H1 (cell line): ENCODE measurements around the gene KNDC1. TPM values are rescaled to one million over a fixed set of nuclear protein-coding genes. Genes with fewer than 3 reads are reported as not detected.

Experiments
- CTCF ChIA-PET: fragments of 300-600 bp; sonication (Branson Sonifier 250); formaldehyde crosslinking; loops from one replicate; lab custom pipeline; 2021; ENCODE audit not compliant: partially characterized antibody; lab: Charles Lee
- POLR2A ChIA-PET: fragments of 300-600 bp; sonication (Branson Sonifier 250); formaldehyde crosslinking; loops from one replicate; lab custom pipeline; 2021; ENCODE audit warnings: inconsistent platforms; ENCODE audit not compliant: partially characterized antibody; lab: Charles Lee
- DNase-seq, 2 experiments: peaks; one replicate each; pipeline versions ENCODE4 v3.0.0 to v3.0.0-alpha.2; 2010 to 2022; ENCODE audit warnings: low spot score in 2 of 2, low read depth in 1 of 2, mixed read lengths in 1 of 2
- FAIRE-seq: peaks from 2 replicates; lab custom pipeline; 2011; peaks lifted over from hg19 to GRCh38; lab: Jason Lieb, UNC
- H2AFZ ChIP-seq: 2 replicates; pipeline ENCODE4 v1.8.1; 2012; ENCODE audit warnings: low read length, inconsistent platforms
- H2AK5ac ChIP-seq: 2 replicates; pipeline ENCODE4 v1.6.1; 2013; ENCODE audit warnings: low read depth, low read length
- H2BK120ac ChIP-seq: replicated peaks from 2 replicates; pipeline ENCODE3; 2013; ENCODE audit warnings: low read depth, low read length, inconsistent platforms
- H2BK12ac ChIP-seq: 2 replicates; pipeline ENCODE4 v1.6.1; 2013; ENCODE audit warnings: low read depth, low read length
- H2BK15ac ChIP-seq: 2 replicates; pipeline ENCODE4 v1.6.1; 2013; ENCODE audit warnings: low read length
- H2BK20ac ChIP-seq: 2 replicates; pipeline ENCODE4 v1.6.1; 2013; ENCODE audit warnings: low read length
- H2BK5ac ChIP-seq: 2 replicates; pipeline ENCODE4 v1.6.1; 2013; ENCODE audit warnings: low read depth, low read length
- H3K14ac ChIP-seq: 2 replicates; pipeline ENCODE4 v1.6.1; 2013; ENCODE audit warnings: inconsistent platforms; ENCODE audit not compliant: insufficient read length
- H3K18ac ChIP-seq: 2 replicates; pipeline ENCODE4 v1.6.1; 2013; ENCODE audit warnings: low read length; ENCODE audit errors: extremely low read depth
- H3K23ac ChIP-seq: 2 replicates; pipeline ENCODE4 v1.6.1; 2013; ENCODE audit warnings: inconsistent platforms; ENCODE audit not compliant: insufficient read length
- H3K23me2 ChIP-seq: 2 replicates; pipeline ENCODE4 v1.6.1; 2013; ENCODE audit warnings: low read depth, low read length
- H3K27ac ChIP-seq: 2 replicates; pipeline ENCODE4 v1.6.1; 2011; ENCODE audit warnings: low read depth, low read length, inconsistent platforms
- H3K27me3 ChIP-seq, 4 experiments: replicated peaks in 1 of 4; 1 replicate in 1 of 4; 2 replicates in 3 of 4; pipeline versions ENCODE4 v1.6.1 to v1.8.1; 2011 to 2013; ENCODE audit warnings: low read length in 3 of 4, mild to moderate bottlenecking in 3 of 4, inconsistent platforms in 2 of 4, mixed read lengths in 2 of 4, moderate library complexity in 1 of 4; ENCODE audit not compliant: control insufficient read depth in 3 of 4, insufficient read depth in 3 of 4; ENCODE audit errors: extremely low read depth in 1 of 4
- H3K36me3 ChIP-seq, 4 experiments: 2 replicates each; pipeline versions ENCODE4 v1.6.1 to v1.8.1; 2011 to 2013; ENCODE audit warnings: mild to moderate bottlenecking in 4 of 4, low read length in 3 of 4, moderate library complexity in 2 of 4, control low read depth in 1 of 4, inconsistent platforms in 1 of 4; ENCODE audit not compliant: insufficient read depth in 4 of 4, control insufficient read depth in 2 of 4
- H3K4ac ChIP-seq: replicated peaks from 2 replicates; pipeline ENCODE3; 2013; ENCODE audit warnings: low read length, low read depth, mixed read lengths, inconsistent platforms; ENCODE audit not compliant: insufficient read length
- H3K4me1 ChIP-seq, 4 experiments: replicated peaks in 1 of 4; 1 replicate in 1 of 4; 2 replicates in 3 of 4; pipeline versions ENCODE4 v1.6.1 to v1.8.1; 2011 to 2013; ENCODE audit warnings: low read length in 3 of 4, inconsistent platforms in 2 of 4, mixed read lengths in 1 of 4; ENCODE audit not compliant: insufficient read depth in 4 of 4, control insufficient read depth in 3 of 4
- H3K4me2 ChIP-seq, 2 experiments: 2 replicates each; pipeline versions ENCODE4 v1.6.1 to v1.8.1; 2011 to 2013; ENCODE audit warnings: low read depth in 2 of 2, low read length in 2 of 2, control low read depth in 1 of 2, inconsistent platforms in 1 of 2, mild to moderate bottlenecking in 1 of 2; ENCODE audit not compliant: insufficient read depth in 1 of 2
- H3K4me3 ChIP-seq, 4 experiments: fragments of 200-600, 300-600 bp in 1 of 4; sonication (generic), shearing (Covaris generic), sonication (Bioruptor Twin) in 1 of 4; 2 replicates each; pipeline versions ENCODE4 v1.5.1 to v1.8.1; 2011 to 2016; ENCODE audit warnings: low read length in 4 of 4, low read depth in 3 of 4, control low read depth in 2 of 4, inconsistent platforms in 2 of 4, mild to moderate bottlenecking in 2 of 4, mixed read lengths in 1 of 4, moderate library complexity in 1 of 4; ENCODE audit not compliant: insufficient read depth in 2 of 4; ENCODE audit errors: extremely low read depth in 1 of 4
- H3K56ac ChIP-seq: replicated peaks from 2 replicates; pipeline ENCODE3; 2013; ENCODE audit warnings: low read depth, mild to moderate bottlenecking, mixed read lengths, low read length, inconsistent platforms; ENCODE audit not compliant: insufficient read length
- H3K79me1 ChIP-seq: 2 replicates; pipeline ENCODE4 v1.6.1; 2013; ENCODE audit warnings: low read depth, low read length, control low read depth
- H3K79me2 ChIP-seq, 2 experiments: 2 replicates each; pipeline versions ENCODE4 v1.6.1 to v1.8.1; 2012 to 2013; ENCODE audit warnings: low read length in 2 of 2, mild to moderate bottlenecking in 2 of 2, inconsistent platforms in 1 of 2; ENCODE audit not compliant: insufficient read depth in 2 of 2, control insufficient read depth in 1 of 2
- H3K9ac ChIP-seq, 4 experiments: replicated peaks in 1 of 4; 1 replicate in 1 of 4; 2 replicates in 3 of 4; pipeline versions ENCODE4 v1.6.1 to v1.8.1; 2011 to 2013; ENCODE audit warnings: low read depth in 3 of 4, low read length in 3 of 4, control low read depth in 2 of 4, mild to moderate bottlenecking in 2 of 4, moderate library complexity in 2 of 4, inconsistent platforms in 1 of 4; ENCODE audit errors: extremely low read depth in 1 of 4
- H3K9me3 ChIP-seq, 2 experiments: 2 replicates each; pipeline versions ENCODE4 v1.6.1 to v1.8.1; 2012 to 2013; ENCODE audit warnings: mild to moderate bottlenecking in 2 of 2, moderate library complexity in 2 of 2, control low read depth in 1 of 2, inconsistent platforms in 1 of 2, low read depth in 1 of 2, low read length in 1 of 2, mixed read lengths in 1 of 2; ENCODE audit not compliant: insufficient read depth in 2 of 2
- H4K20me1 ChIP-seq, 2 experiments: replicated peaks in 1 of 2; 2 replicates each; pipeline versions ENCODE3 to v1.8.1; 2011 to 2013; ENCODE audit warnings: inconsistent platforms in 2 of 2, low read length in 2 of 2, mild to moderate bottlenecking in 1 of 2; ENCODE audit not compliant: insufficient read depth in 2 of 2, control insufficient read depth in 1 of 2
- H4K5ac ChIP-seq: 2 replicates; pipeline ENCODE4 v1.6.1; 2013; ENCODE audit warnings: low read length, low read depth, mixed read lengths, inconsistent platforms; ENCODE audit not compliant: insufficient read length
- H4K8ac ChIP-seq: 2 replicates; pipeline ENCODE4 v1.8.0; 2013; ENCODE audit warnings: mild to moderate bottlenecking, moderate library complexity, low read length, inconsistent platforms; ENCODE audit not compliant: insufficient read depth; ENCODE audit errors: extremely low read depth
- H4K91ac ChIP-seq: replicated peaks from 2 replicates; pipeline ENCODE3; 2013; ENCODE audit warnings: low read length, mixed read lengths, inconsistent platforms; ENCODE audit not compliant: insufficient read length
- BACH1 ChIP-seq: IDR thresholded peaks from 2 replicates; pipeline ENCODE4 v1.6.1; 2012; ENCODE audit warnings: low read length, improper control_type of control experiment
- EZH2 ChIP-seq: fragments of 200-600 bp; sonication (generic); IDR thresholded peaks from 2 replicates; pipeline ENCODE4 v1.7.1; 2012; ENCODE audit warnings: low read depth, mild to moderate bottlenecking, moderate library complexity, low read length, inconsistent platforms; ENCODE audit not compliant: severe bottlenecking
- JUND ChIP-seq: IDR thresholded peaks from 2 replicates; pipeline ENCODE4 v1.6.1; 2011; ENCODE audit warnings: mild to moderate bottlenecking, improper control_type of control experiment, low read length
- KDM4A ChIP-seq: IDR thresholded peaks from one replicate; pipeline ENCODE4 v1.7.1; 2012; ENCODE audit warnings: low read depth, mild to moderate bottlenecking, moderate library complexity, low read length, inconsistent platforms; ENCODE audit not compliant: severe bottlenecking
- SUZ12 ChIP-seq: fragments of 200-600 bp; sonication (generic); IDR thresholded peaks from 2 replicates; pipeline ENCODE4 v1.6.1; 2012; ENCODE audit warnings: mild to moderate bottlenecking, inconsistent platforms, low read length, moderate library complexity, mixed read lengths
- WGBS, 2 experiments: shearing (Covaris generic) in 1 of 2; methylation state at CpG; one replicate each; pipeline versions ENCODE4 v1.1.6 to v1.1.7; 2013 to 2015; ENCODE audit warnings: low lambda C conversion rate in 2 of 2, mixed read lengths in 2 of 2, inconsistent platforms in 1 of 2, low coverage in 1 of 2, missing lambda C conversion rate in 1 of 2; ENCODE audit not compliant: insufficient replicate concordance in 2 of 2, insufficient coverage in 1 of 2, insufficient read length in 1 of 2; ENCODE audit errors: extremely low coverage in 1 of 2, missing lambda C conversion rate in 1 of 2; 5-methylcytosine and 5-hydroxymethylcytosine counted together
- polyA plus RNA-seq, 7 experiments: library from polyadenylated mRNA; depleted of rRNA in 3 of 7; stranded (reverse) in 5 of 7; unstranded in 2 of 7; fragments of >200 nt in 5 of 7; fragments of 200-250 nt in 2 of 7; gene quantifications; 1 replicate in 5 of 7; 2 replicates in 1 of 7; 4 replicates in 1 of 7; pipeline versions ENCODE4 v1.2.1 to v1.2.3, GENCODE V29; 2011 to 2013; ENCODE audit warnings: missing spikeins in 2 of 7, mixed read lengths in 2 of 7
- total RNA-seq: library from RNA; stranded (reverse); fragmentation: NEBNext Ultra II Directional; extraction: Animal tissue kit (Norgen Biotek cat#: 25700); gene quantifications from 2 replicates; pipeline ENCODE4 v1.2.1, GENCODE V29; 2021
- TF ChIP-seq, protein P1 (sequence below), 3 experiments: IDR thresholded peaks; 1 replicate in 2 of 3; 2 replicates in 1 of 3; pipeline versions ENCODE4 v1.5.1 to v1.6.1; 2011; ENCODE audit warnings: low read length in 3 of 3, mild to moderate bottlenecking in 3 of 3, inconsistent platforms in 2 of 3, low read depth in 1 of 3, moderate library complexity in 1 of 3; ENCODE audit not compliant: insufficient read depth in 1 of 3; ENCODE audit errors: control extremely low read depth in 1 of 3

KNDC1 gene
- total and polyA plus RNA-seq, 2 of the 8 experiments (the other 6 are each of a cell fraction or from before 2014, with no cell fraction given) = 7.5 to 16.7 TPM

DNA sequence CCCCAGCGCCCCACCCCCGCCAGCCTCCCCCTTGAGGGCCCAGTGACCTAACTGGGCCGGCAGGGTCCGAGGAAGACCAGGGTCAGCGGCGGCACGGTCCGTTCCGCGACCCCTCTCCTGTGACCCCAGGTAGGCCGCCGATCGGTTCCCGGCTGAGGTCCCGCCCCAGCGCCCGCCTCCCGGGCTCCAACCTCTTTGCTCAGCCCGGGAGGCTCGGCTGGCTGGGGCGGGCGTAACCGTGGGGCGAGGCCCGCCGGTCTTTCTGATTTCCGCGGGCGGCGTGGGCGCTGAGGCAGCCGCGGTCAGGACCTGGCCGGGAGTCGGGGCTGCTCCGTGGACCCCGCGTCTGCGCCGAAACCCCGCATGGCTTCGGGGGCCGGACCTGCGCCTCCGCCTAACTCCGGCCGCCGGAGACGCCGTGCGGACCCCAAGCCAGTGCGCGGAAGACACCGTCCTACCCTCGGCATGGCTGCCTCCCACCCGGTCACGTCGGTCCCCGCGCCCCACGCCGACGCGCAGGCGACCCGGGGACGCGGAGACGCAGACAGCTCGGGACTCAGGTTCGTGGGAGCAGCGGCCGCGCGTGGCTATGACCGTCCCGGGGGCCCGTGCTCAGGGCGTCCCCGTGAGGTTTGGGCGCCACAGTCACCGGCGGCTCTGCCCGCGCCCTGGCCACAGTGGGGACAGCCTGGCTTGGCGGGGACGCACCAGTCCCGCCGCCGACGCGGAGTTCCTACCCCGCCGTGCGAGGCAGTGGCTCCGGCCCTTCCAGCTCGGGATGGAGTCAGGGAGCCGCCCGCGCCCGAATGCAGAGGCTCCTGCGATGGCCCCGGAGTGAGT, 76.6 kb downstream of the KNDC1 start:
- Histone ChIP-seq H3K23ac (no peak overlapping the region), H3K56ac (no peak overlapping the region), H4K5ac (no peak overlapping the region), H2BK20ac (no peak overlapping the region; the same call in 1 of the 2 replicates), H3K79me2 (no peaks in the 10 kb centered on the region), H4K8ac (peak overlapping the region; percentile 74), H3K4me1 (peaks cover 3 to 35% (median 17%) of the 10 kb centered on the region in 4 experiments)
- FAIRE-seq = no peak
- WGBS, 2 experiments = 4% methylated on average over 24 of the region's 103 CpGs; no CpG with 5 or more reads in 1 of the 2 experiments
- TF ChIP-seq BACH1 (0 out of 2 replicates have a peak, but pooled peaks have one; percentile 10), SUZ12 (peak; percentile 92), KDM4A (peak; percentile 36), JUND (no peak), EZH2 (peak; percentile 94)
- TF ChIP-seq, protein P1, sequence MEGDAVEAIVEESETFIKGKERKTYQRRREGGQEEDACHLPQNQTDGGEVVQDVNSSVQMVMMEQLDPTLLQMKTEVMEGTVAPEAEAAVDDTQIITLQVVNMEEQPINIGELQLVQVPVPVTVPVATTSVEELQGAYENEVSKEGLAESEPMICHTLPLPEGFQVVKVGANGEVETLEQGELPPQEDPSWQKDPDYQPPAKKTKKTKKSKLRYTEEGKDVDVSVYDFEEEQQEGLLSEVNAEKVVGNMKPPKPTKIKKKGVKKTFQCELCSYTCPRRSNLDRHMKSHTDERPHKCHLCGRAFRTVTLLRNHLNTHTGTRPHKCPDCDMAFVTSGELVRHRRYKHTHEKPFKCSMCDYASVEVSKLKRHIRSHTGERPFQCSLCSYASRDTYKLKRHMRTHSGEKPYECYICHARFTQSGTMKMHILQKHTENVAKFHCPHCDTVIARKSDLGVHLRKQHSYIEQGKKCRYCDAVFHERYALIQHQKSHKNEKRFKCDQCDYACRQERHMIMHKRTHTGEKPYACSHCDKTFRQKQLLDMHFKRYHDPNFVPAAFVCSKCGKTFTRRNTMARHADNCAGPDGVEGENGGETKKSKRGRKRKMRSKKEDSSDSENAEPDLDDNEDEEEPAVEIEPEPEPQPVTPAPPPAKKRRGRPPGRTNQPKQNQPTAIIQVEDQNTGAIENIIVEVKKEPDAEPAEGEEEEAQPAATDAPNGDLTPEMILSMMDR (IDR thresholded peaks at IDR 0.05; ENCODE audit: control extremely low read depth in 1 of 3, insufficient read depth in 1 of 3, low read depth in 1 of 3, low read length in 3 of 3) = no peak
- TF ChIP-seq, all 59 proteins: peak for 4
- POLR2A ChIA-PET = interaction anchor here (1.0 kb wide), 1 partner anchor 9 kb away, joined by 3 read pairs; no protein-coding TSS in a partner anchor
- H3K79me1 ChIP-seq = peaks cover 2% of the 10 kb centered on the region; the same call in 1 of the 2 replicates
- H3K4me3 ChIP-seq = peak overlapping the region; percentile 40 to 62 (median 50)
- no peak overlapping the region for H2AFZ ChIP-seq
- H3K27me3 ChIP-seq = peaks cover 23 to 49% (median 45%) of the 10 kb centered on the region in 4 experiments
- DNase-seq = no peak
- H4K91ac ChIP-seq = peak overlapping the region; percentile 85
- CTCF ChIA-PET = no interaction called here
- H2BK12ac ChIP-seq = peak overlapping the region; percentile 75; the same call in 1 of the 2 replicates
- H3K9ac ChIP-seq = no peak overlapping the region; a peak in 1 of 7 replicates
- H2BK5ac ChIP-seq = no peak overlapping the region
- no peak overlapping the region for H2AK5ac ChIP-seq
- H3K9me3 ChIP-seq = peaks cover 0 to 2% of the 10 kb centered on the region in 2 experiments; a peak in 1 of 4 replicates
- peaks cover 12% of the 10 kb centered on the region; the same call in 1 of the 2 replicates for H3K23me2 ChIP-seq
- H2BK15ac ChIP-seq = no peak overlapping the region
- H3K27ac ChIP-seq = no peak overlapping the region
- H2BK120ac ChIP-seq = no peak overlapping the region
- H3K14ac ChIP-seq = no peak overlapping the region
- no peaks in the 10 kb centered on the region for H4K20me1 ChIP-seq
- peak overlapping the region; percentile 91 to 92 for H3K4me2 ChIP-seq
- peaks cover 0 to 5% (median 2%) of the 10 kb centered on the region in 4 experiments; a peak in 2 of 8 replicates for H3K36me3 ChIP-seq
- H3K4ac ChIP-seq = peak overlapping the region; percentile 32
- H3K18ac ChIP-seq = peak overlapping the region; percentile 71
